ENCODE data around the gene PTER.

GRCh38 chr10:16547973-16548372 lies 111.2 kb downstream of the PTER start:
- TF ChIP-seq, protein P1, sequence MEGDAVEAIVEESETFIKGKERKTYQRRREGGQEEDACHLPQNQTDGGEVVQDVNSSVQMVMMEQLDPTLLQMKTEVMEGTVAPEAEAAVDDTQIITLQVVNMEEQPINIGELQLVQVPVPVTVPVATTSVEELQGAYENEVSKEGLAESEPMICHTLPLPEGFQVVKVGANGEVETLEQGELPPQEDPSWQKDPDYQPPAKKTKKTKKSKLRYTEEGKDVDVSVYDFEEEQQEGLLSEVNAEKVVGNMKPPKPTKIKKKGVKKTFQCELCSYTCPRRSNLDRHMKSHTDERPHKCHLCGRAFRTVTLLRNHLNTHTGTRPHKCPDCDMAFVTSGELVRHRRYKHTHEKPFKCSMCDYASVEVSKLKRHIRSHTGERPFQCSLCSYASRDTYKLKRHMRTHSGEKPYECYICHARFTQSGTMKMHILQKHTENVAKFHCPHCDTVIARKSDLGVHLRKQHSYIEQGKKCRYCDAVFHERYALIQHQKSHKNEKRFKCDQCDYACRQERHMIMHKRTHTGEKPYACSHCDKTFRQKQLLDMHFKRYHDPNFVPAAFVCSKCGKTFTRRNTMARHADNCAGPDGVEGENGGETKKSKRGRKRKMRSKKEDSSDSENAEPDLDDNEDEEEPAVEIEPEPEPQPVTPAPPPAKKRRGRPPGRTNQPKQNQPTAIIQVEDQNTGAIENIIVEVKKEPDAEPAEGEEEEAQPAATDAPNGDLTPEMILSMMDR (IDR thresholded peaks at IDR 0.05; ENCODE audit: low read depth, low read length), result no peak
- no peak for TF ChIP-seq EZH2phosphoT487 (IDR thresholded peaks at IDR 0.05; ENCODE audit: low read depth)
